Activated CD8-positive, alpha-beta memory T cell treated with anti-CD3 and anti-CD28 coated beads, Interleukin-2, amount 50 U/mL, for 48 hours (primary cell): Measurements from ENCODE around the gene HCN3.

ENCODE experiments used
- DNase-seq: peaks from one replicate; pipeline ENCODE4 v3.0.0-alpha.2; 2020

HCN3 gene

DNA sequence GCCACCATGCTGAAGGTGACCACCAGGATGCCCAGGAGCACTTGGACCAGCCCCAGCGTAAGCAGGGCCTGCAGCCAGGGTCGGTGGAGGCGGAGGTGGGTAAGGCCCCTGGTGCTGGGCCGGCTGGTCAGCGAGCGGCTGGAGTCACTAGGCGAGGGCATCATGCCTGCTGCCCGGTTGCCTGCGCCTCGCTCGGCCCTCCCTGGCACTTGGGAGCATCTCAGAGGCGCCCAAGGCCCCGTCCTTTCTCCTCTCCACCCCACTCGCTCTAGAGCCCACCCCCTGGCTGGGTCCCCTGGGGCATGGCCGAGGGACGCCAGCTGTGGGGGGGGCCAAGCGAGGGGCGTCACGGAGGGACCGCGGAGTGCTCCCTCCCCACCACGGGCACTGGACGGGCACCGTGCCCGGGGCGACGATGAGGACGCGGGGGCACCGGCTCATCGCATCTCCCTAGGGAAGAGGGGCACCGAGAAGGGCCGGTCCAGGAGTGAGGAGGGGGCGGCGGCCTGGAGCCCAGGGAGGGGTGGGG lies 22.5 kb upstream of the HCN3 start:
- peak; percentile 63 for DNase-seq

DNA sequence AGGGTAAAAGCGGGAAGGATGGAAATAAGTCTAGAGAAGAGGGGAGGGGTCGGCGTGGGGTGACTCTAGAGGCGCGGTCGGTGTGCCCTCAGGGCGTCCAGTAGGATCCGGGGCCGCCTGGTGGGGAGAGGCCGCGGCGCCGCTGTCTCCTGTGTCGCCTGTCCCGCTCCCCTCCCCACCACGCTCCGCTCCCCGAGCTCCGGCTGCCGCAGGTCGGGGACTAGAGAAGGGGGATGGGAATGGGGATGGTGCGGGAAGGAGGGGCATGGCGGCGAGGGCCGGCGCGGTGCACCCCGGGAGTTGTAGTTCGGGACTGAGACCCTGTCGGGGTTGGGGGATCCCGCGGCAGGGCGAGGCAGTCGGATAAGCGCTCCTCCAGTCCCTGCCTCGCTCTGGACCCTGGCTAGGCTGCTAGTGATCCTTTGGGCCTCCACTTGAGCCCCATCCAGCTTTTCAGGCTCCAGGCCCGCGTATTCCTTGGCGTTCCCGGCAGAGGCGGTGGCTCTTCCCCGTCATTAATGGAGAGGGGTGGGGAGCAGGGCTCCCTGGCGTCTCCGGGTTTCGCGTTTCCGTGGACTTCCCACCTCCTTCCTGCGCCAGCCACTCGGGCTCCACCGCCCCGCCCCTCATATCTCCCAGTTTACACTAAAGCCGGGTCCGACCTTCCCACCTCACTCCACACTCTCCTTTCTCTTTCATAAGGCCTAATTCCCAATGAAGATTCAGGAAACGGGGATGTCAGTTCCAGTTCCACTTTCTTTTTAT lies 21.8 kb upstream of the HCN3 start, which contains the start of gene ENTREP3:
Gene ENTREP3 (minus strand): TSS at position 241 of the 765 bp plus-strand sequence. CDS start 606 bp downstream, outside the sequence.
- peak; percentile 91 for DNase-seq

DNA sequence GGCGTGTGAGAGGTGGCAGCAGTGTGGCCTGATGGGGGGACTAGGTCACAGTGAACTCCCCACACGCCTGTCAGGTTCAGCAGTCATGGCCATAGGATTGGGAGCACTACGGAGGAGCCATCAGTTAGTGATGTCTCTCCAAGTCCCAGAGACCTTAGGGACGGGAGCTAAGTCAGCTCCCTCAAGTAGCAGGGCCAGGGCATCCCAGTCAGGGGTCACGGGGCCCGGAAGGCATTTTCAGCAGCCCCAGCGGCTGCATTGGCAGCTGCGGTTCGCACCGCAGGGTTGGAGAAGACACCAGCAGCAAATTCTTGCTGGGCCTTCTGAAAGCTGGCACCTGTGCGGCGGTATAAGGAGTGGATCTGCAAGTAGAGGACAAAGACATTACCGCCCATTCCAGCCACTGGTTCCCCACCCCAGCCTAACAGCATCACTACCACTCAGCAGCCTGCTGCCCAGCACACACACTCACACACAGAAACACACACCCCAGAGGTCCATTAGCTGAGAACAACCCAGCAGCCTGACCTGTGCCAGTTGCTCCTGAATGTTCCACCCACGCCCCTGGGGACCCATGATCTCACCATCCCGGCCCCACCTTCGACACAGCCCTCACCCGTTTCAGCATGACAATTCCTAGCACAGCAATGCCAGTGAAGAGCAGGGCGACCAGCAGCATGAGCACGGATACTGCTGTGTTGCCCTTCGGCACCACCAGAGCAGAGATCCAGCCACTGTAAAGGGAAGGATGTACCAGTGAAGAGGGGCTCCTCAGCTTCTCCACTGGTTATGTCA lies 21.0 kb upstream of the HCN3 start:
- DNase-seq, result no peak

DNA sequence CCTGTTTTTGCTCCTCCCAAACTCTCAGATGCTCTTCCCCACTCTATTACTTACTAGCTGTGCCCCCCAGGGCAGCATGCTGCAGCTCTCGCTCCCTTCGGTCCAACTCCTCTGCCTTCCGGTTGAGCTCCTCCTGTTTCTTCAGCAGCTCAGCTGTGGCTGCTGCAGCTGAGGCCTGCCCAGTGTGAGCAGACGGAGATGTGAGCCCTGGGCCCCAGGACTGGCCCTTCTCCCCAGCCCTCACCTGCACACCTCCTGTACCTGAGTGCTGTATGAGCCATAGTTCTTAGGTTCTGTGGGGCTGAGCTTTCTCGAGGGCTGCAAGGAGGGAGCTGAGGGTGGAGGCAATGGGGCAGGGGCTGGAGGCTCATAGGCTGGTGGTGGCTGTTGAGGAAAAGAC lies 17.0 kb upstream of the HCN3 start:
- DNase-seq, result no peak

DNA sequence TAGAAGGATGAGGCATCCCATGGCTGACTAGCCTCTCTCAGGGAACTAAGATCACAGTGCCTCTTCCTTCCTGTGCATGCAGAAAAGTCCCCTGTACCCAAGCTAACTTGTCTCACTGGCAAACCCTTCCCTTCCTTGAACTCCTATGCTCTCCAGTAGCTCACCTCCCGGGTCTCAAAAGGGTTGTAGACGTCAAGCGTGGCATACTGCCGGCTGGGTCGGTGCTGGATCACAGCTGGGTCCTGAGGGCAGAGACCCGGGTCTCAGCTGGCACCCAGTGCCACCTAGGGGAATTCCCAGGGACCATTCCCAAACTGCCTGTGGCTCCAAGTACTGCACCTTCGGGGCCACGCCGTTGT lies 15.8 kb upstream of the HCN3 start:
- DNase-seq, result no peak

DNA sequence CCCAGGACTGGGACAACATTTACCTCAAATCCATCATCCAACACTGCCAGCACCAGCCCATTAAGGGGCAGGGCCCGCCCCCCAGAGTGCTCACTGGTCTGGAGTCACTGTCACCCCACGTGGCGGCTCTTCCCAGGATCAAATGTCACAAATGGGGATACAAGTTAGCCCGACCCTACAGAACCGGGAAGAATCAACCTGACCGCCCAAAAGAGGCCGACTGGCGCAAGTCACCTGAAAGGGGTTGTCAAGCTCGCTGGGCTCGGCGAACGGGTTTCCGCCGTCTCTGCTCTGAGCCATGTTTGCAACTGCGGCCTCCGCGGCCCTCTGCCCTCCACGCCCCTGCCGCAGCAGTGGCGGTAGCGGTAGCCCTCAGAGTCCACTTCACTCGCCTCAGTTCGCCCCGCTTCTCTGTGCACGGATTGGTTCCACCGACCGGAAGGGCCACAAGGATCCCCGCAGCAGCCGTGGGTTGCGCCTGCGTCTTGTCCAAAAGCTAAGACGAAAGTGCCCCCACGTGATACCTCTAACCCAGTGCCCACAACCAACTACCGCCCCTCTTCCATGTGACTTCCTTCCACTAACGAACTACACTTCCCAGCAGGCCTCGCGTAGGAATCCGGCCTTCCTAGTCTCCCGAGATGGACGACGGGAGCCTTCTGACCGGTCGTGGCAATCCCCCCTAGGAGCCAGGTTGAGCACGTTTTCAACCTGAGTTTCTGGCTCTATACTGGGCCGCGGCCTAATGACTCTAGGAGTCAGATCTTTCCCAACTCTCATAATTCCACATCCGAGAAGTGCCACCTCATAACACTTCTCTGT lies 15.2 kb upstream of the HCN3 start, which contains the start of gene SCAMP3:
Gene SCAMP3 (minus strand): TSS at position 509 of the 822 bp plus-strand sequence. CDS start 209 bp downstream, at position 300.
- peak; percentile 91 for DNase-seq

DNA sequence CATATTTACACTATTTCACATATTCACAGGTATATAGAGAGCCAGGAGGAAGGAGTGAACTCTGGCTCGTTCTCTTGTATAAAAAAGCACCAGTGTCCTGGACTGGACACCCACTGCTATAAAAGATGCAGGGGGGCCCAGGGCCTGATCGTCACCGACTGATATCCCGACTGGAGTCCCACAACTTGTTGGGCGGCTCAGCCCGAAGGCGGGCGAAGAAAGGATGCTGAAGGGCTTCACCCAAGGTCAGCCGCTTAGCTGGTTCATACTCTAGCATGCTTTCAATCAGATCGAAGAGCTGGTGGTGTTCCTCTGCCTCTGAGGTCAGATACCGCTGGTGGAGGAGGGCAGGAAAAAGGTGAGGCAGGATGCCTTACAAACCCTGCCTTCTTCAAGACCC lies 14.2 kb upstream of the HCN3 start:
- DNase-seq, result no peak

DNA sequence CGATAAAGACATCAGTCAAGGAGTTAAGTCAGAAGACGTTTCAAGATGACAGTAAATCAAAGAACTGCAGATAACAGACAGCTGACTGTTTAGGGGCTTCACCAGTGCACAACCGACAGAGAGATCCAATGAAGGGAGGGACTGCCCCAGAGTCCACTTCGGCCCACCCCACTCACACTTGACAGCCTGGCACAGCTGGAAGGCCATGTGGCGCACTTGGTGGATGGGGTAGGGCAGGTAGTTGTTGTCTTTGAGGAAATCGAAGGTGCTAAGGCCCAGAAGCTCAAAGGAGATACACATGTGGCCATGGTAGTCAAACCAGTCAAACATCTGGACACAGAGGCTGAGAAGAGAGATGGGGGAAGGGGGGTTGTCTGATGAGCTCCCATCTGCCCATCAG lies 10.7 kb upstream of the HCN3 start:
- no peak for DNase-seq

DNA sequence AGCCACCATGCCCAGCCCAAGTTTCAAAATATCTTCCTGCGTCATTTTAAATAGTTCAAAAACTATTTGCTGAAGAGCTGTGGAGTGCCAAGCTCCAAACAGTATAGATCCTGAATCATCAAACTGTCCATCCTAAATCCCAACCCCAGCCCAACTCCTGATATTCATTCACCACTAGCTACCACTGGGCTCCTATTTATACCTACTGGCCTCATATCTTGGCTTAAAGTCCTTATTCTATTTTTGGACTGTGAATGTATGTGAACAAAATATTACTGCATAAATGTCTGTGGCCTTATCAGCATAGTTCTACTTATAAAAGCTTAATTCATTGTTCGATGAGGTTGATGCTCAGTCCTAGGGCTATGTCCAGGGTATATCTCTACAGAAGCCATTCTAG lies 9.9 kb upstream of the HCN3 start:
- DNase-seq, result no peak

DNA sequence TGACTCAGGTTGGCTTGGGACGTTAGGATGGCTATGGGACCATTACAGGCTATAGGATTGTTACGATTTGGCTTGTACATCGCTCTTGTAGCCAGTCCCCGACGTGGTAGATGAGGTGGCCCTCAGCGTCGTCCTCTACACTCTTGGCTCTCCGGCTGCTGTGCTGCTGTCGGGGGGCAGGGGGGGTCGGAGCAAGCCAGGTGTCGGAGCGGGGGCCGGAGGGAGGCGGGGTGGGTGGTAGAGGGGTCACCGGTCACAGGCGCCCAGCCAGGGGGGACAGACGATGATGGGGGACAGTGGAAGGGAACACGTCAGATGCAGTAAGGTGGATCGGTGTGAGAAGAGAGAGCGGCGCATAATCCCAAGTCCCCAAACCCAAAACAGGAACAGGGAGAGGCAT lies 8.6 kb upstream of the HCN3 start:
- no peak for DNase-seq

DNA sequence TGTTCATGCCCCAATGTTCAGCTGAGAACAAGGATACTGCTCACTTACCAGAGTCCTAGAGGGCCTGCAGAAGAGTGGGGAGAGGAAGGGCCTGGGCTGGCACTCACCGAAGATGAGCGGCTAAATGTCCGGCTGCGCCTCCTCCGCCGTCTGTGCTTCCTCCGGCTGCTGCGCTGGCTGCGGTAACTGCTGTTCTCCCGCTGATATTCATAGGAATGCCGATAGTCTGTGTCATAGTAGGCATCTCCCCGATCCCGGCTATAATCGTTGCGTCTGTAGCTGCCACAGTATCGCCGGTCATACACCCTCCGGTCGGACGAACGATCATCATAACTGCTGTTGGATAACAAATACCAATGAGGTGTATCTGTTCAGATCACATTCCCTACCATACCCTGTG lies 7.9 kb upstream of the HCN3 start:
- DNase-seq, result no peak

DNA sequence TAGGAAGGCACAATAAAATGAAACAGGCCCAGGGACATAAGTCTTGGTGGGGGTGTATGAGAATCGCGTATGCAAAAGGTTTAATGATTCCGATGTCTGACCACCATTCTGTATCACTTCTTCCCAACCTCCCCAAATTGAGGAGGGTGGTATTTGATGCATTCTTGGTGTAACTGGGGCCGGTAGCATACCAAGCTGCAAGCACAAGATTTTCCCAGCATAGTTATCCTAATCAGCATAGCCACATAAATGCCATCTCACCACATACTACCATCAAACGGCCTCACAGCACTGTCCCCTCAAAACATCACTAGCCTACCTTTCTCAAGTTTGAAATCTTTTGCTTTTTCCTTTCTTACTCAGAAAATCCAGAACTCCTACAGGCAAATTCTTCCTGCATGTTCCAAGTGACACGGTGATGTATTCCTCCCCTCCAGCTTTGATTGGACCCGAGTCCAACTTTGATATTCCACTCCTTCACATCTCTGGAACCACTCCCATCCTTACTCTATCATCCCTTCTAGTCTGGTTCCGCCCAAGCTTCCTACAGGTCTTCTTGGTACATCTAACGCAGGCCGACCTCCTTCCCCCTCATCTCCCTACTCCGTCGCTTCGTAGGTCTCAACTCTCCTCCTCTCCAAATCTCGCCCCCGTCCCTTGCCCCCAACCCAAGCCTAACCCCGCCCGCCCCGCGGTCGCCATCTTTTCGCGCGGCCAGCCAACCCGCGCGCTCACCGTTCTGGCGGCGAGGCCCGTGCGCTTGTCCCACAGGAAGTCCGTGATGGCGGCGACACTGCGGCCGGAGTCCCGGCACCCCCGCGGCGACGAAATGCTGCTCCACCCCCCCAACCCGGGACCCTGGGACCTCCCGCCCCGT lies 4.6 kb upstream of the HCN3 start:
- DNase-seq, result no peak

DNA sequence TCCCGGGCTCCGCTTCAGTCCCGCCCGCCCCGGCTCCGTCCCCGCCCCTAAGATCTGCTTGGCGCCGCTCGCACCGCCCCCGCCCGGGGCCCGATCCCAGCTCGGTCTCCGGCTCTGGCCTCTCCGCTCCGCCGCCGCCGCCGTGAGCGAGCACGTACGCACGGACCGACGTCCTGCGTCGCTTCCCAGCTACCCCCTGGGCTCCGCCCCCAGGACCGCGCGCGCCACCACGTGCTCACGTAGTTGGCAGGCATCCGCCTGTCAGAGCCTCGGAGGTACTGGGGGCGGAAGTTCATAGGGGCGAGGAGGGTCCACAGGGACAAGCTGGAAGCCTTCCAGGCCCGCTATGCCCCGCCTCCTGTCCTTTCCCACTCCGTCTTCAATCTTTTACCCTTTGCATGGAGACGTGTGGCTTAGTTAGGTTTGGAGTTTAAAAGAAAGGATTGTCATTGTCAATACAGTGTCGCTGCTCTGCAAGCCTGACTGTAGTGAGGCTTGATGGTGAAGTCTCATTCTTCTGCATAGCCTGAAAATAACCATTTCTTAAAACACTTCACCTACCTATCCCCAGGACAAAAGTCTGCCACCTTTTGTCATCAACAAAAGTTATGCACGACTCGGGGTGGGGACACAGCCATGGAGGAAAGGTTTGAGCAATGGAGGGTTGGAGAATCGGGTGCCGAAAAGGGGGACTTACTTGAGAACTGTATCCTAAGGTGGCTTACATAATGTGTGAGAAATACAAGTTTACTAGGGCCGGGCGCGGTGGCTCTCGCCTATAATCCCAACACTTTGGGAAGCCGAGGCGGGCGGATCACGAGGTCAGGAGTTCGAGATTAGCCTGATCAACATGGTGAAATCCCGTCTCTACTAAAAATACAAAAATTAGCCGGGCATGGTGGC lies 3.7 kb upstream of the HCN3 start, which contains the start of gene CLK2:
Gene CLK2 (minus strand): TSS at position 162 of the 903 bp plus-strand sequence. CDS start 2,527 bp downstream, outside the sequence.
- DNase-seq, result peak; percentile 98

DNA sequence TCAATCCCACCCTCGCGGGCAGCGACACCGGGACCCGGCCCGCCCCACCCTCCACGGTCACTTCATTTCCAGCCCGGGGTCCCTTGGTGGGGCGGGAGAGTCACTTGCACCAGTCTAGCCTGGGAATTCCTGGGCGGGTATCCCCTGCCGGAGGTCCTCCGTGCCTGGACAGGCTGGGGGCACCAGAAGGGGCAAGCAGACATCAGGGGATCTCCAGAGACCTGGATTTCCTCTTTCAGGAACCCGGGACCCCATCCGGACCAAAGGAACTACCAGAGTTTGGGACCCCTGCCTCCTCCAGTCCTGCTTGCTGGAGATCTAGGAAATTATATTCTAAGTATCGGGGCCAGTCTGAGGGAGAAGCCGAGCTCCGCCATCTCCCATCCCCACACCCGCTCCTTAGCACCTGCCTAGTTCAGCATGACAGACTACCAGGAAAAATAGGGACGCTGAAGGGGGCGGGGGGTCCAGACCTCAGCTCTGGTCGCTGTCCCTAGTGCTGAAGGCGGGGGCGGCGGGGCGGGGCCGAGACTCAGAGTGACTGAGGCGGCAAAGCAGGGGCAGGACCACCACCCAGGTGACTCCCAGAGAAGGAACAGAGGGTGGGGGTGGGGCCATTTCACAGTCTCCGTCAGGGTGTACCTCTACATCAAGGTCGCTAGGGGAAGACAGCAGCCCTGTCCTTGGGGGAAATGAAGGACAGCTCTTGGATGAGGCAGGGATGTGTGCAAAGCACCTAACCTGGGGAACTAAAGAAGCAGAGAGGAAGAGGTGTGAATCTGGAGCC lies 832 bp downstream of the HCN3 start:
- DNase-seq, result peak; percentile 89

DNA sequence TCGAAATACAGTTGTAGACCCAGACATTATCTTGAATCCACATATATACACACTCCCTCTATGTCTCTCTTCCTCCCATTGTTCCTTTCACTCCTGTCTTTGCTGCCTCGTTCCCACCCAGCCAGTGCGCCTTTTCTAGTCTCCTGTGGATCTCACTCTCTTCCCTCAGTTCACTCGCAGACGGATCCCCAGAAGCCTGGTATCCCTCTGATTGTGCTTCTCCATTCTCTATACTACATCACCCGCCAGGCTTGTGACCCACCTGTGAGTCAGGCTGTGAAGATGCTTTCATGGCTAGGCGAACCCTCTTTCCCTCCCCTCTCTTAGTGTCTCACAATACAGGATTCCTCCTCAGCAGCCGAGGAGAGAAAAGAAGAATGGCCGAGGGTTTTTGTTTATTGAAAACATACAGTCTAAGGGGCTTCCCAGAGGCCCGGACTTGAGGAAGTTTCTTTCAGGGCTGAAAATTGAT lies 1.5 kb downstream of the HCN3 start:
- DNase-seq, result no peak

DNA sequence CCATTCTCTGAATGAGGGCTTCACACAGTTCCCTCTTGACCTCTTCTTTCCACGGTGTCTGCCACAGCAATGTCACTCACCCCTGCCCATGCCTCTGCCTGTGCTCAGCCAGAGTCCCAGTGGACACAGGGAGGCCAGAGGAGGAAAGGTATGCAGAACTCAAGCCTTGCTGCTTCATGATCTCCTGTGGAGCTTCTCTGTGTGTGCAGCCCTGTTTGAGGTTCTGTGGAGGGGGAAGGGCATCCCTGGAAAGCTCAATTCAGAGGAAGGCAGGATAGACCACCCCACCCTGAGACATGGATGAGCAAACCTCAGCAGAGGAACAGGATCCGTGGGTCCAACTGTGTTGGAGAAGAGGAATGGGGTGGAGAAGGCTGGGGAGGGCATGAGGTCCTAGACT lies 2.0 kb downstream of the HCN3 start:
- DNase-seq, result no peak

DNA sequence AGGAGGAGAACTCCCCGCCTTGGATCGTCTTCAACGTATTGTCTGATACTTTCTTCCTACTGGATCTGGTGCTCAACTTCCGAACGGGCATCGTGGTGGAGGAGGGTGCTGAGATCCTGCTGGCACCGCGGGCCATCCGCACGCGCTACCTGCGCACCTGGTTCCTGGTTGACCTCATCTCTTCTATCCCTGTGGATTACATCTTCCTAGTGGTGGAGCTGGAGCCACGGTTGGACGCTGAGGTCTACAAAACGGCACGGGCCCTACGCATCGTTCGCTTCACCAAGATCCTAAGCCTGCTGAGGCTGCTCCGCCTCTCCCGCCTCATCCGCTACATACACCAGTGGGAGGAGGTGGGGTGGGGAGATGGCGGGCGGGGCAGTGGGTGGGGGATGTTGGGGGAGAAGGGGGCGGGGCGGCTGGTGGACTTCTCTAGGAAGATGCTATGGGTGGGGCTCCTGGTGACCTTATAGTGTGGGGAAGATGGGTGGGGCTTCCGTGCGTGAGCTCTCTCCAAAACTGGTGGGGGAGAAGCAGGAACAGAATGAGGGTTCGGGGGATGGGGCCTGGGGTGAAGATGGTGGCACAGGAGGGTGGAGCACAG lies 5.3 kb downstream of the HCN3 start:
- no peak for DNase-seq

DNA sequence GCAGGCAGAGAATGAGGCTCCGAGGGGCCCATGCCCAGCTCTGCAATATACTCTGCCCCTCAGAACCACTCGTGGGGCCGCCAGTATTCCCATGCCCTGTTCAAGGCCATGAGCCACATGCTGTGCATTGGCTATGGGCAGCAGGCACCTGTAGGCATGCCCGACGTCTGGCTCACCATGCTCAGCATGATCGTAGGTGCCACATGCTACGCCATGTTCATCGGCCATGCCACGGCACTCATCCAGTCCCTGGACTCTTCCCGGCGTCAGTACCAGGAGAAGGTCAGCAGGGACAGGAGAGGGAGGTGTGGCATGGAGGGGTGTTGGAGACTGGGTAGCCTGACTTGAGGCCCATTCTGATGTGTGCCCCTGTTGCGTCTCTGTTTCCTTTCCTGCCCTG lies 7.2 kb downstream of the HCN3 start:
- DNase-seq, result no peak

DNA sequence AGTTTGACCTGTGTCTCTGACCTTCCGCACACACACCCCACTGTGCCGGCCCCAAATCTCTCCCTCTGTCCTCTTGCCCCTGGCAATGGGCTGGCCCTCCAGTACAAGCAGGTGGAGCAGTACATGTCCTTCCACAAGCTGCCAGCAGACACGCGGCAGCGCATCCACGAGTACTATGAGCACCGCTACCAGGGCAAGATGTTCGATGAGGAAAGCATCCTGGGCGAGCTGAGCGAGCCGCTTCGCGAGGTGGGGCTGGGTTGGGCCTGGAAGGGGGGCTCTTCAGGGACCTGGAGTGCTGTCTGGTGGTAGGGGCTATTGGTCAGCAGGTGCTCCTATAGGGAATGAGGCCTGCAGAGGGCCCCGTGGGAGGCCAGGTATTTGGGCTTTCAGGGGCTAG lies 7.8 kb downstream of the HCN3 start:
- DNase-seq, result no peak
